Right cardiac atrium (tissue), 5 donors: ENCODE results near the gene DNAL4. TPM values are rescaled to one million over a fixed set of nuclear protein-coding genes. Genes with fewer than 3 reads are reported as not detected.

Experiments used
- ATAC-seq, 2 donors: fragments of 200-7000 bp; cut with Tn5 transposase; one replicate each; pipeline versions ENCODE4 v1.8.0 to v1.9.1; 2020; ENCODE audit warnings: moderate library complexity in 2 of 2, mild to moderate bottlenecking in 1 of 2
- DNase-seq, 3 donors: peaks; one replicate each; pipeline ENCODE4 v3.0.0-alpha.2; 2020
- H3K27ac ChIP-seq: one replicate; pipeline ENCODE4 v1.5.1; 2013; ENCODE audit warnings: mild to moderate bottlenecking, low read length, control low read depth, moderate library complexity
- H3K27me3 ChIP-seq: one replicate; pipeline ENCODE4 v1.6.1; 2013; ENCODE audit not compliant: control insufficient read depth, insufficient read depth
- H3K4me1 ChIP-seq: one replicate; pipeline ENCODE4 v1.6.1; 2013; ENCODE audit warnings: low read length; ENCODE audit not compliant: control insufficient read depth, insufficient read depth
- H3K4me3 ChIP-seq: one replicate; pipeline ENCODE4 v1.5.1; 2013; ENCODE audit warnings: low read length, control low read depth
- H3K9me3 ChIP-seq: one replicate; pipeline ENCODE4 v1.6.1; 2013; ENCODE audit warnings: low read length; ENCODE audit not compliant: control insufficient read depth
- WGBS: extraction: QIAGEN DNeasy Blood & Tissue Kit; methylation state at CpG from one replicate; pipeline ENCODE4 v1.1.7; 2013; 5-methylcytosine and 5-hydroxymethylcytosine counted together
- intact Hi-C, 4 donors: fragments of 100-400 bp; cut with DNase I; formaldehyde crosslinking; loops; one replicate each; pipeline versions ENCODE4 v1.11.0 to v1.14.0; 2022 to 2023
- long read RNA-seq, 4 donors: library from polyadenylated mRNA; unstranded; transcript quantifications; one replicate each; pipeline ENCODE4 v2.0.0, GENCODE V29; 2020 to 2021
- polyA plus RNA-seq: library from polyadenylated mRNA; stranded (reverse); fragments of 200-250 nt; gene quantifications from one replicate; pipeline ENCODE4 v1.2.3, GENCODE V29; 2013
- total RNA-seq, 4 donors: library from RNA; stranded (reverse); fragmentation: NEBNext Ultra II Directional; extraction: Animal tissue kit (Norgen Biotek cat#: 25700); gene quantifications; one replicate each; pipeline ENCODE4 v1.2.1, GENCODE V29; 2021
- donor health status: healthy with polysubstance abuse.
- donor health status: DM: no; HTN: yes; CAD: no.
- donor health status: DM: no; HTN: no; CAD: no.
- donor health status: DM: no; HTN: yes; CAD: no; lungs with severe emphysema.
- donor health status: DM: yes; HTN: yes; CAD: no.

The DNAL4 gene
- total RNA-seq (10 to 100 TPM; 10.7 to 13.7 (median 12.7) TPM), polyA plus RNA-seq (14.7 TPM)
- long read RNA-seq, donor 1, transcript DNAL4-201 (4 exons, 1,504 nt): major isoform, 17 of 21 reads
- long read RNA-seq, donor 1, partial matches to known transcripts: 1 of 21 reads
- long read RNA-seq, donor 1, other reads (novel, unspliced or antisense): 2 of 21 reads
- long read RNA-seq, donor 2, transcript DNAL4-201 (4 exons, 1,504 nt): major isoform, 10 of 16 reads
- long read RNA-seq, donor 2, partial matches to known transcripts: 0 of 16 reads
- long read RNA-seq, donor 2, other reads (novel, unspliced or antisense): 3 of 16 reads
- long read RNA-seq, donor 3, transcript DNAL4-201 (4 exons, 1,504 nt): major isoform, 25 of 35 reads
- long read RNA-seq, donor 3, partial matches to known transcripts: 4 of 35 reads
- long read RNA-seq, donor 3, other reads (novel, unspliced or antisense): 3 of 35 reads
- long read RNA-seq, donor 4, transcript DNAL4-201 (4 exons, 1,504 nt): major isoform, 12 of 14 reads
- long read RNA-seq, donor 4, partial matches to known transcripts: 2 of 14 reads
- long read RNA-seq, donor 4, other reads (novel, unspliced or antisense): 0 of 14 reads

DNA sequence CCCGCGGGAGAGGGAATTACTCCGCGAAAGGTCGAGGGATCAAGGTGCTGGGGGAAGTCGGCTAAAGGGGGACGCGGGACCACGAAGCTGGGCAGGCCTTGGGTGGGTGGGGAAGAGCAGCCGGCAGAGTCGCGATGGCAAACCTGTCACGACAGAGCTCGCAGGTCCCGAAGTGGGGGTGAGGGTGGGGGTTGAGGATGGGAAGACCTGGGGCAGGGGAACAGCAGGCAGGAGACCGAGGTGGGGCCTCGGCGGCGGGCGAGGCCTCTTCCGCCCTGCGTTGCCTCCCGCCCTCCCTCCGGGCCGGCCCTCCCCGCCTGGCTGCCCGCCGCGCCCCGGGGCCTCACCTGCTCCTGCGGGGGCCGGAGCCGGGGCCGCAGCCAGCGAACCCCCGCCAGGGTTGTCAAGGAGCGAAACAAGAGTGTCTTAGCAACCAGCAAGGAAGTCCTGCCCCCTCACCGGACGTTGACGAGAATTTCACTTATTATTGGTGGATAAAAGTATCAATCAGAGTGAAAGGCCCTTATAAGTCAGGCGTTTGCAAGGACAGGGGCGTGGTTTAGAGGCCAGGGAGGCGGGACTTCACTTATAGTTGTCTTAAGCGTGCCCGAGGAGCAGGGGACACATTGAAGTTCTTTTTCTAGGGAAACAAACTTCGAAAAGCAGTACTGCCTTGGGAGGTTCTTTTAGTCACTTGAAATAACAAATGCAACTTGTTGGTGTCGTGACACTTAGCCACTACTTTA lies at the start of gene DNAL4:
Gene DNAL4, minus strand, starts transcription at position 423 of the 746 bp plus-strand sequence. CDS start 11,412 bp downstream, outside the sequence.
- ATAC-seq (peak; percentile 97), DNase-seq (peak; percentile 96 to 97 (median 96))
- H3K4me1 ChIP-seq: peaks cover 3% of the 10 kb centered on the region
- peak within 1 kb of the TSS; percentile 50 for H3K27ac ChIP-seq
- H3K27me3 ChIP-seq: no peaks in the 10 kb centered on the region
- H3K4me3 ChIP-seq: peak within 1 kb of the TSS; percentile 75
- intact Hi-C loops: no loop called here
- H3K9me3 ChIP-seq: no peaks in the 10 kb centered on the region
- under 1% methylated on average over 47 of the region's 47 CpGs for WGBS

GRCh38 chr22:38843201-38843656 lies 49.3 kb upstream of the DNAL4 start:
- ATAC-seq: peak; percentile 66 to 80
- no peaks in the 10 kb centered on the region for H3K4me1 ChIP-seq
- WGBS: under 1% methylated on average over 68 of the region's 68 CpGs
- DNase-seq: peak; percentile 57 to 83 (median 77)
- peak overlapping the region; percentile 83 for H3K4me3 ChIP-seq
- no peaks in the 10 kb centered on the region for H3K9me3 ChIP-seq
- intact Hi-C loops: loop anchor here in 3 of 4 donors (5.0 to 10.0 kb wide), 3 partner anchors 68 to 76 kb away; no protein-coding TSS in a partner anchor
- H3K27me3 ChIP-seq: no peaks in the 10 kb centered on the region
- H3K27ac ChIP-seq: no peak overlapping the region

DNA sequence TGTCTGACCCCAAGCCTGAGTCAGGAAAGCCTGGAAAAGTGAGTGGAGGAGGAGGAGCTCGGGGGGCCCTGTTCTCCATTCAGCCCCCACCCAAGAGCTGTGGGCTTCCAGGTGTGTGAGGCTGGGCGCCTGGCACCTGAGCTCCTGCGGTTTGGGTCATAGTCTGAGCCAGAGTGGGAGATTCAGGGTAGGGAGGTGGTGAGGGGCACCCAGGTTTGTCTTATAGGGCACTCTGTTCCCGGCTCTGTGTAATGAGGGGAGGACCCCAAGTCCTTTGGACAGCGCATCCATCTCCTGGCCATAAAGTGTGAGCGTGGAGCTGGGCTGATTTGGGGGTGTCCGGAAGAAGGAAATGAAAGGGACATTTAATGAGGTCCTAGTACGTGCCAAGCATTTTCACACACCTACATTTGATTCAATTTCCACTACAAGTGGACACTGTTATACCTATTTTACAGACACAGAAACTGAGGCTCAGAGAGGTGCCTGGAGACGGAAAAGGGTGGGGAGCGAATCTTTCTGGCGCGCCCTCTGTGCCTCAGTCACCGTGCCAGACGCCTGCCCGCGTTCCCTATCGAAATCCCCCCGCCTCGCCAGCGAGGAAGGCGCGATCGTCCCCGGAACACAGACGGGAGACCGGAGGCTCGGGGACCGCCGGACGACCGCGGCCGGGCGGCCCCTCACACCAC lies 48.7 kb upstream of the DNAL4 start:
- ATAC-seq: no peak

DNA sequence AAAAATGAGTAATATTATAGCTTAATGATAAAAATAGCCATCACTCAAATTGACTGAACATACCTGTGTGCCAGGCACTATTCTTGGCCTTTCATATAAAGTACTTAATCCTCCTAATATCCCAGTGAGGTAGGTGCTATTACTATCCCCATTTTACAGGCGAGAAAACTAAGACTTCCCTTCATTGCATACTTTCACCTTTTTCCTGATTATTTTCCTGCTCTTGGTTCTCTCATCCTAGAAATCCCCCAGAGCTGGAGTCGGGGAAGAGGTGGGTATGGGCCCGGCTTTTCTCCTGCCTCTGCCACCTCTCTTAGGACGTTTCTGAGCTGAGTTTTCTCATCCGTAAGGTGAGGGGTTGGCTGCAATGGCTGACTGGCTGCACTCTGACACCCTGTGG lies 47.7 kb upstream of the DNAL4 start:
- no peaks in the 10 kb centered on the region for H3K27me3 ChIP-seq
- 82% methylated on average over 5 of the region's 5 CpGs for WGBS
- intact Hi-C loops: loop anchor here in 3 of 4 donors (5.0 to 10.0 kb wide), 3 partner anchors 67 to 74 kb away; no protein-coding TSS in a partner anchor

More for the DNA sequence above, 48.7 kb upstream of the DNAL4 start:
- Histone ChIP-seq H3K4me3 (peak overlapping the region; percentile 83), H3K9me3 (no peaks in the 10 kb centered on the region), H3K4me1 (no peaks in the 10 kb centered on the region), H3K27me3 (no peaks in the 10 kb centered on the region), H3K27ac (no peak overlapping the region)
- intact Hi-C loops: loop anchor here in 3 of 4 donors (5.0 to 10.0 kb wide), 3 partner anchors 68 to 75 kb away; no protein-coding TSS in a partner anchor
- DNase-seq: peak in 1 of 3 donors; percentile 21
- 22% methylated on average over 34 of the region's 34 CpGs for WGBS

GRCh38 chr22:38841211-38841610 lies 47.3 kb upstream of the DNAL4 start:
- Histone ChIP-seq H3K27me3 (no peaks in the 10 kb centered on the region), H3K27ac (no peak overlapping the region), H3K4me3 (no peak overlapping the region), H3K9me3 (no peaks in the 10 kb centered on the region), H3K4me1 (no peaks in the 10 kb centered on the region)
- ATAC-seq (no peak), DNase-seq (peak in 1 of 3 donors; percentile 43)
- WGBS: 60% methylated on average over 7 of the region's 7 CpGs
- intact Hi-C loops: loop anchor here in 3 of 4 donors (5.0 to 10.0 kb wide), 3 partner anchors 66 to 74 kb away; no protein-coding TSS in a partner anchor

More for the DNA sequence above, 47.7 kb upstream of the DNAL4 start:
- no peaks in the 10 kb centered on the region for H3K9me3 ChIP-seq
- DNase-seq: no peak
- no peaks in the 10 kb centered on the region for H3K4me1 ChIP-seq
- no peak overlapping the region for H3K4me3 ChIP-seq
- no peak for ATAC-seq
- H3K27ac ChIP-seq: no peak overlapping the region

DNA sequence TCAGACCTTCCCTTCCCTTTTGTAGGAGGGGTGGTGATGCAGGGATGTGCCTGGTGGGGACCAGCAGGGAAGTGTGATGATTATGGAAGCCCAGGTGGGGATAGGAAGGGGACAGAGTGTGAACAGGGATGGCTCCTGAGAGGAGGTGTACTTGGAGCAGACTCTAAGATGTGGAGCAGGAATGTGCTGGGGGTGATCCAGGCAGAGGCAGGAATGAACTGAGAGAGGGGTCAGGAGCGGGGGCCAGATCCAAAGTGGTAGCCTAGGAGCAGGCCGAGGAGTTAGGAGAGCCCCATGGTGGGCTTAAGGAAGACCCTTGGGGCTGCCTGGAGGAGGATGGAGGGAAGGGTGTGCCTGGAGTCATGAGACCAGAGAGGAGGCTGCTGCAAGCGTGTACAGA lies 46.2 kb upstream of the DNAL4 start:
- 89% methylated on average over 3 of the region's 3 CpGs for WGBS
- Histone ChIP-seq H3K9me3 (no peaks in the 10 kb centered on the region), H3K27me3 (no peaks in the 10 kb centered on the region), H3K4me3 (no peak overlapping the region), H3K4me1 (no peaks in the 10 kb centered on the region), H3K27ac (no peak overlapping the region)
- intact Hi-C loops: loop anchor here in 3 of 4 donors (5.0 to 10.0 kb wide), 3 partner anchors 65 to 73 kb away; no protein-coding TSS in a partner anchor
- no peak for ATAC-seq
- DNase-seq: peak in 1 of 3 donors; percentile 3

GRCh38 chr22:38839686-38840085 lies 45.7 kb upstream of the DNAL4 start:
- intact Hi-C loops: loop anchor here in 3 of 4 donors (5.0 to 10.0 kb wide), 3 partner anchors 65 to 72 kb away; no protein-coding TSS in a partner anchor
- Histone ChIP-seq H3K4me1 (no peaks in the 10 kb centered on the region), H3K27ac (no peak overlapping the region), H3K27me3 (no peaks in the 10 kb centered on the region), H3K9me3 (no peaks in the 10 kb centered on the region), H3K4me3 (no peak overlapping the region)
- DNase-seq (no peak), ATAC-seq (no peak)
- 91% methylated on average over 1 of the region's 1 CpG for WGBS

GRCh38 chr22:38837414-38837928 lies 43.5 kb upstream of the DNAL4 start:
- ATAC-seq (no peak), DNase-seq (no peak)
- WGBS: 86% methylated on average over 6 of the region's 6 CpGs
- no peak overlapping the region for H3K27ac ChIP-seq
- no peaks in the 10 kb centered on the region for H3K4me1 ChIP-seq
- no peaks in the 10 kb centered on the region for H3K27me3 ChIP-seq
- intact Hi-C loops: no loop called here
- no peaks in the 10 kb centered on the region for H3K9me3 ChIP-seq
- H3K4me3 ChIP-seq: no peak overlapping the region

DNA sequence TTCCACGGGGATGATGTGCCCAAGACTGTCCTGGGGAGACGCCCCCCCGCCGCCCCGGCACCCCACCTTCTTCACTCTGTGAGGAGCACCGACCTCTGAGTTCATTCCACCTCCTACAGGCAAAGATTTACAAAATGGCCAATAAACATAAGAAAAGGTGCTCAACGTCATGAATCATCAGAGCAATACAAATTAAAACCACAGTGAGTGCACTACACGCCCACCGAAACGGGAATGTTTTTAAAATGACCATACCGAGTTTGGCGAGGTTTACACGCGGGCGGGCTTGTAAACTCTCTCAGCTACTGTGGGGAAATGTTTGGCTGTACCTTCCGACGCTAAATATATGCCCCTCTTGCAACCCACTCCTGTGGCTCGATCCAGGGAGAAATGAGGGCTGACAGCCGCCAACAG lies 42.0 kb upstream of the DNAL4 start:
- intact Hi-C loops: no loop called here
- no peaks in the 10 kb centered on the region for H3K9me3 ChIP-seq
- no peaks in the 10 kb centered on the region for H3K4me1 ChIP-seq
- 69% methylated on average over 19 of the region's 19 CpGs for WGBS
- no peaks in the 10 kb centered on the region for H3K27me3 ChIP-seq
- DNase-seq (no peak), ATAC-seq (no peak)
- H3K27ac ChIP-seq: no peak overlapping the region
- H3K4me3 ChIP-seq: no peak overlapping the region

DNA sequence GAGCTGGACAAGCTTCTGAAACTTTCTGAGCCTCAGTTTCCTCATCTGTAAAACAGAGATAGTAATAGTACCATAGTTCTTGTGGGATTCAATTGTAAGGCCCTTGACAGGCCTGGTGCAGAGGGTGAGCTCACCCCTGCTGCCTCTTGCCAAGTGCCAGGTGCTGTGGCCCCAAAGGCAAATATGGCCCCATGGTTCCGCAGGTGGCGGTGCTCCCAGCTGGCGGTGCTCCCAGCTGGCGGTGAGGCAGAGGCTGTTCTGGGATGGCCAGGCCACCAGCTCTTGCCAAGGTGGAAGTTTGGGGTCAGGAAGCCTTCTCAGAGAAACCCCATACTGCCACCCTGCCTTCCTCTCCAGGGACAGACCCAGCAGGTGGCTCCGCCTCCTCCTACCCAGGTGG lies 41.0 kb upstream of the DNAL4 start:
- H3K4me3 ChIP-seq: no peak overlapping the region
- ATAC-seq (no peak), DNase-seq (no peak)
- no peak overlapping the region for H3K27ac ChIP-seq
- 96% methylated on average over 5 of the region's 5 CpGs for WGBS
- H3K9me3 ChIP-seq: no peaks in the 10 kb centered on the region
- H3K4me1 ChIP-seq: no peaks in the 10 kb centered on the region
- no peaks in the 10 kb centered on the region for H3K27me3 ChIP-seq
- intact Hi-C loops: no loop called here
